ENCODE results near the gene PIK3IP1.

The PIK3IP1 gene

DNA sequence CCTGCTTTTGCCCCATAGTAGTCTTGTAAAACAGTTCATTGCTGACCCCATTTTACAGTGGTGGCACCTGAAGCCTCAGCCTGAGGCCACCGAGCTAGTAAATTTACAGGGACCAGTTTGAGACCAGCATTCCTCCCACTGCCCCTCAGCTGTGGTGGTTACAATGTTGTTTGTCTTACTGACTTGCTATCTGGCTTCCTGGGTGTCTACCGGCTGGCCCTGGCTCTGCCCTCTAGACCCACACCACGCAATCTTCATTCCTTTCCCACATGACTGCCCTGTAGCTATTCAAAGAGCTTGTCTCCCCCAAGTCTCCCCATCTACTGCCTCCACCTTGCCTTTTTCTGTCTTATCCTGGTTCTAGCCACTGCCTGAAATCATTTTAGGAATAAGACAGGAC, 20.8 kb downstream of the PIK3IP1 start:
- no peak for ATAC-seq
- TF ChIP-seq ZFP30 (CRISPR knock-in tag; IDR thresholded peaks at IDR 0.05), result no peak
- TF ChIP-seq TCF4 (CRISPR knock-in tag; IDR thresholded peaks at IDR 0.05; ENCODE audit: borderline replicate concordance), result no peak
- TF ChIP-seq, protein P1, sequence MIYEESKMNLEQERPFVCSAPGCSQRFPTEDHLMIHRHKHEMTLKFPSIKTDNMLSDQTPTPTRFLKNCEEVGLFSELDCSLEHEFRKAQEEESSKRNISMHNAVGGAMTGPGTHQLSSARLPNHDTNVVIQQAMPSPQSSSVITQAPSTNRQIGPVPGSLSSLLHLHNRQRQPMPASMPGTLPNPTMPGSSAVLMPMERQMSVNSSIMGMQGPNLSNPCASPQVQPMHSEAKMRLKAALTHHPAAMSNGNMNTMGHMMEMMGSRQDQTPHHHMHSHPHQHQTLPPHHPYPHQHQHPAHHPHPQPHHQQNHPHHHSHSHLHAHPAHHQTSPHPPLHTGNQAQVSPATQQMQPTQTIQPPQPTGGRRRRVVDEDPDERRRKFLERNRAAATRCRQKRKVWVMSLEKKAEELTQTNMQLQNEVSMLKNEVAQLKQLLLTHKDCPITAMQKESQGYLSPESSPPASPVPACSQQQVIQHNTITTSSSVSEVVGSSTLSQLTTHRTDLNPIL (CRISPR knock-in tag; IDR thresholded peaks at IDR 0.05; ENCODE audit: low read depth), result no peak
- TF ChIP-seq ZFP3 (CRISPR knock-in tag; IDR thresholded peaks at IDR 0.05), result no peak
- TF ChIP-seq ZNF8 (CRISPR knock-in tag; IDR thresholded peaks at IDR 0.05), result no peak
- no peak for TF ChIP-seq SNAI2 (CRISPR knock-in tag; IDR thresholded peaks at IDR 0.05)
- TF ChIP-seq ISL1 (CRISPR knock-in tag; IDR thresholded peaks at IDR 0.05), result no peak
- TF ChIP-seq PPARA (CRISPR knock-in tag; IDR thresholded peaks at IDR 0.05; ENCODE audit: borderline replicate concordance), result no peak
- no peak for TF ChIP-seq ESRRG (CRISPR knock-in tag; IDR thresholded peaks at IDR 0.05)
- TF ChIP-seq PATZ1 (CRISPR knock-in tag; IDR thresholded peaks at IDR 0.05; ENCODE audit: borderline replicate concordance), result no peak
- TF ChIP-seq TOX (CRISPR knock-in tag; IDR thresholded peaks at IDR 0.05; ENCODE audit: borderline replicate concordance), result no peak
- no peak for TF ChIP-seq BACH2 (CRISPR knock-in tag; IDR thresholded peaks at IDR 0.05; ENCODE audit: borderline replicate concordance)
- TF ChIP-seq OSR1 (CRISPR knock-in tag; IDR thresholded peaks at IDR 0.05), result no peak
- no peak for TF ChIP-seq CSDC2 (CRISPR knock-in tag; IDR thresholded peaks at IDR 0.05)
- no peak for TF ChIP-seq ARNTL (CRISPR knock-in tag; IDR thresholded peaks at IDR 0.05; ENCODE audit: borderline replicate concordance, low read depth)
- TF ChIP-seq GLIS3 (CRISPR knock-in tag; IDR thresholded peaks at IDR 0.05), result no peak

DNA sequence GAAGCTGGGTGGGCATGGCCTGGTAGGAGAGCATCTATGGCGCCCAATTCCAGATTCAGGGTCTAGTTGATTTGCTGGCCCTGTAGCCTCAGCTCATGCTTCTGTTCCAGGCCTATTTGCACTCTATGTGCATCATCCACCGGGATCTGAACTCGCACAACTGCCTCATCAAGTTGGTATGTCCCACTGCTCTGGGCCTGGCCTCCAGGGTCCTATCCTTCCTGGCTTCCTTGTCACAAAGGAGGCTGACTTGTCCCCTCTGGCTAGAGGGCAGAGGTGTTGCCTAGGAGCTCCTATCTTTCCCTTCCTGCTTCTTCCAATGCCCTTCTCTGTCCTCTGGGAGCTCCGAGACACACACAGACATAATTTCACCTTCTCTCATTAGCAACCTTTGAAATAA, 21.3 kb downstream of the PIK3IP1 start:
- TF ChIP-seq ZNF8 (CRISPR knock-in tag; IDR thresholded peaks at IDR 0.05) (no peak), ZC3H10 (CRISPR knock-in tag; IDR thresholded peaks at IDR 0.05) (no peak), ZFP3 (CRISPR knock-in tag; IDR thresholded peaks at IDR 0.05) (no peak), GLIS3 (CRISPR knock-in tag; IDR thresholded peaks at IDR 0.05) (no peak)
- no peak for ATAC-seq

DNA sequence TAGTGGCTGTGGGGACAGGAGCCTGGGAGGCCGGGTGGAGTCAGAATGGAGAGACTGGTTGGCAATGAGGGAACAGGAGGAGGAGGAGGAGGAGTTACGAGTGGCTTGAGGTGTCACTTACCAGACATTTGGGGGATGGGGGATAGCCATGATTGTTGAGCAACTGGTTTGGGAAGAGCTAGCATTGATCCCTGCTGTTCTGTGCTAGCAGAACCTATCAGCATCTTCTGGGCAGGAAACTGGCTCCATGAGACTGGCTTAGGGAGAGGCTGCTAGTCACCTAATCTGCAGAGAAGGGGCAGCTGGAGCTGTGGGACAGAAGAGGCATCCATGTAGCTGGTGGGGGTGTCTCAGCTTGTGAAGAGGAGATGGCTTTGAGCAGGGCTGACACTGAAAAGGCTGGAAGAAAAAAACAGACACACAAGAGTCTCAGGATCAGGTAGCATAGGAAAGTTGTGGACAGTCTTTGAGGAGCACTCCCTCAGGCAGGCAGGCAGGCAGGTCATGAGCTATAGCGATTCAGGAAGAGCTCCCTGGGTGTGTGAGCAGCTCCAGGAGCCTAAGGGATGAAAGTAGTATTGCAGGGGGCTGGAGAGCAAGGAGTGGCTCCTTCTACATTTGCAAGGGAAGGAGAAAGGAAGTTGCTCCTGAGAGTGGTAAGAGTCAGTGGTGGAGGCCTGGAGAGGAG, 22.3 kb downstream of the PIK3IP1 start:
- no peak for ATAC-seq

DNA sequence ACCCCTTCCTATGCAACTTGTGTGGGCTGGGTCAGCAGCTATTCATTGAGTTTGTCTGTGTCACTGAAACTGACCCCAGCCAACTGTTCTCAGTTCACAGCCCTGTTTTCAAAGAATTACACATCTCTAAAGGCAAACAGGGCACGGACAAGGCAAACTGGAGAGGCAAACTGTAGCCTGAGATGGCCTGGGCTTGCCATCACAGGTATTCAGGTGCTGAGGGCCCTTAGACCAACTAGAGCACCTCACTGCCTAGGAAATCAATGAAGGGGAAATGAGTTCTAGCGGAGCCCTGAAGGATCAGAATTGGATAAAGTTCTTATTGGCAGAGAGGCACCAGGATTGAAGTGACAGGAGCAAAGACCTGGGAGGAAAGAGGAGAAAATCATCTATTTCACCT, 24.0 kb downstream of the PIK3IP1 start:
- TF ChIP-seq PPARA (CRISPR knock-in tag; IDR thresholded peaks at IDR 0.05; ENCODE audit: borderline replicate concordance), result no peak
- TF ChIP-seq, protein P2, sequence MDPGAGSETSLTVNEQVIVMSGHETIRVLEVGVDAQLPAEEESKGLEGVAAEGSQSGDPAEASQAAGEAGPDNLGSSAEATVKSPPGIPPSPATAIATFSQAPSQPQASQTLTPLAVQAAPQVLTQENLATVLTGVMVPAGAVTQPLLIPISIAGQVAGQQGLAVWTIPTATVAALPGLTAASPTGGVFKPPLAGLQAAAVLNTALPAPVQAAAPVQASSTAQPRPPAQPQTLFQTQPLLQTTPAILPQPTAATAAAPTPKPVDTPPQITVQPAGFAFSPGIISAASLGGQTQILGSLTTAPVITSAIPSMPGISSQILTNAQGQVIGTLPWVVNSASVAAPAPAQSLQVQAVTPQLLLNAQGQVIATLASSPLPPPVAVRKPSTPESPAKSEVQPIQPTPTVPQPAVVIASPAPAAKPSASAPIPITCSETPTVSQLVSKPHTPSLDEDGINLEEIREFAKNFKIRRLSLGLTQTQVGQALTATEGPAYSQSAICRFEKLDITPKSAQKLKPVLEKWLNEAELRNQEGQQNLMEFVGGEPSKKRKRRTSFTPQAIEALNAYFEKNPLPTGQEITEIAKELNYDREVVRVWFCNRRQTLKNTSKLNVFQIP (CRISPR knock-in tag; IDR thresholded peaks at IDR 0.05; ENCODE audit: borderline replicate concordance, low read depth), result no peak
- no peak for TF ChIP-seq ISL1 (CRISPR knock-in tag; IDR thresholded peaks at IDR 0.05)
- no peak for TF ChIP-seq ZNF8 (CRISPR knock-in tag; IDR thresholded peaks at IDR 0.05)
- no peak for TF ChIP-seq GLIS3 (CRISPR knock-in tag; IDR thresholded peaks at IDR 0.05)
- no peak for TF ChIP-seq TCF4 (CRISPR knock-in tag; IDR thresholded peaks at IDR 0.05; ENCODE audit: borderline replicate concordance)
- no peak for ATAC-seq

More for the DNA sequence above, 22.3 kb downstream of the PIK3IP1 start:
- TF ChIP-seq ZC3H10 (CRISPR knock-in tag; IDR thresholded peaks at IDR 0.05), result no peak
- TF ChIP-seq ISL1 (CRISPR knock-in tag; IDR thresholded peaks at IDR 0.05), result no peak
- no peak for TF ChIP-seq PPARA (CRISPR knock-in tag; IDR thresholded peaks at IDR 0.05; ENCODE audit: borderline replicate concordance)
- no peak for TF ChIP-seq CSDC2 (CRISPR knock-in tag; IDR thresholded peaks at IDR 0.05)
- TF ChIP-seq, protein P1 (CRISPR knock-in tag; IDR thresholded peaks at IDR 0.05; ENCODE audit: low read depth), result no peak

DNA sequence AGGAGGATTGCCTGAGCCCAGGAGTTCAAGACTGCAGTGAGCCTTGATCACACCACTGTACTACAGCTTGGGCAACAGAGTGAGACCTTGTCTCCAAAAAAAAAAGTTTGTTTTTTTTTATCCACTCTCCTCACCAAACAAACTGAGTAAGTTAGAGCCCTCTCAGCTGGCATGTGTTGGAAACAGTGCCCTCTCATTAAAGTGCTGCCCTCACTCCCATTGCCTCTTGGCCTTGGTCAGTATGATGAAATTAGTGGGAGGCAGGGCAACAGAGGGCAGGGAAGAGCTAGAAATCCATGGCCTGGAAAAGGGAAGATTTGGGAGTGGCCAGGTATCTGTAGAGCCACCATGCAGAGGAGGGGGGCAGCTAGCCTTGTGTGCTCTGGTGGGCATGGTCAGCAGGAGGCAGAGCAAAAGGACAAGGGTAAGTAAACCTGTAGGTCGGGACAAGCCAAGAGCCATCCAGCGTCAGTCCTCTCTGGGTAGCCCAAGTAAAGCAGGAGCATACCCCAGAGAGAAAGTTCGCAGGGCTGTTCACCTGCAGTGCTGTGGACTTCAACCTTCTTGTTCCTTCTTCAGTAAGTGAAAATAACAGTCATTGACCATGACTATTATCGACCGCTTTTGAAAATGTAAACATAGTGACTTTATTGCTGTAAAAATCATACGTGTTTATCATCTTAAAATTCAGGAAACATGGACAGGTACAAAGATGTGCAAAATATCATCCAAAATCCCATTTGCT, 28.2 kb downstream of the PIK3IP1 start:
- ATAC-seq, result no peak
- TF ChIP-seq ZFP3 (CRISPR knock-in tag; IDR thresholded peaks at IDR 0.05), result no peak
- no peak for TF ChIP-seq PPARA (CRISPR knock-in tag; IDR thresholded peaks at IDR 0.05; ENCODE audit: borderline replicate concordance)
- no peak for TF ChIP-seq GLIS3 (CRISPR knock-in tag; IDR thresholded peaks at IDR 0.05)
- TF ChIP-seq SNAI2 (CRISPR knock-in tag; IDR thresholded peaks at IDR 0.05), result no peak
- TF ChIP-seq, protein P2 (CRISPR knock-in tag; IDR thresholded peaks at IDR 0.05; ENCODE audit: borderline replicate concordance, low read depth), result no peak
- TF ChIP-seq ZFP30 (CRISPR knock-in tag; IDR thresholded peaks at IDR 0.05), result no peak
- no peak for TF ChIP-seq CSDC2 (CRISPR knock-in tag; IDR thresholded peaks at IDR 0.05)

Data from SK-N-SH treated with all-trans-retinoic acid at 6 μM for 48 hours (cell line).